ENCODE results near the gene CLIC5. TPM values are rescaled to one million over a fixed set of nuclear protein-coding genes. Genes with fewer than 3 reads are reported as not detected.
"Not testable (repeated sequence)": the region's sequence is repeated elsewhere in the genome, so short reads cannot be mapped to it uniquely, and the experiment has no call there.

Gene CLIC5
- polyA plus RNA-seq, 3 donors = 184 to 208 (median 186) TPM

GRCh38 chr6:45951321-45952167, 64.1 kb downstream of the CLIC5 start:
- DNase-seq (ENCODE audit: extremely low read depth in 1 of 11, low read depth in 9 of 11, low spot score in 4 of 11) = peak; percentile 38 to 88 (median 69)

GRCh38 chr6:45949256-45949655, 66.4 kb downstream of the CLIC5 start:
- DNase-seq (ENCODE audit: extremely low read depth in 1 of 11, low read depth in 9 of 11, low spot score in 4 of 11) = peak in 1 of 11 donors; percentile 30

GRCh38 chr6:45947807-45948206, 67.9 kb downstream of the CLIC5 start:
- no peak for DNase-seq (ENCODE audit: extremely low read depth in 1 of 11, low read depth in 9 of 11, low spot score in 4 of 11)

GRCh38 chr6:45946887-45947286, 68.8 kb downstream of the CLIC5 start:
- DNase-seq (ENCODE audit: extremely low read depth in 1 of 11, low read depth in 9 of 11, low spot score in 4 of 11) = no peak

GRCh38 chr6:45946352-45946751, 69.3 kb downstream of the CLIC5 start:
- DNase-seq (ENCODE audit: extremely low read depth in 1 of 11, low read depth in 9 of 11, low spot score in 4 of 11) = peak in 9 of 11 donors; percentile 46 to 74 (median 67)

GRCh38 chr6:45942953-45943352, 72.7 kb downstream of the CLIC5 start:
- no peak for DNase-seq (ENCODE audit: extremely low read depth in 1 of 11, low read depth in 9 of 11, low spot score in 4 of 11)

- no peak for DNase-seq (ENCODE audit: extremely low read depth in 1 of 11, low read depth in 9 of 11, low spot score in 4 of 11)
Observed at GRCh38 chr6:45933855-45934254, 81.8 kb downstream of the CLIC5 start.

- DNase-seq (ENCODE audit: extremely low read depth in 1 of 11, low read depth in 9 of 11, low spot score in 4 of 11) = no peak
Observed at GRCh38 chr6:45931232-45931631, 84.4 kb downstream of the CLIC5 start.

- peak in 7 of 11 donors; percentile 47 to 79 (median 64) for DNase-seq (ENCODE audit: extremely low read depth in 1 of 11, low read depth in 9 of 11, low spot score in 4 of 11)
Observed at GRCh38 chr6:45930420-45931040, 85.1 kb downstream of the CLIC5 start.

- no peak for DNase-seq (ENCODE audit: extremely low read depth in 1 of 11, low read depth in 9 of 11, low spot score in 4 of 11)
Observed at GRCh38 chr6:45929421-45930361, 86.0 kb downstream of the CLIC5 start.

- no peak for DNase-seq (ENCODE audit: extremely low read depth in 1 of 11, low read depth in 9 of 11, low spot score in 4 of 11)
Observed at GRCh38 chr6:45928721-45929305, 86.8 kb downstream of the CLIC5 start.

- no peak for DNase-seq (ENCODE audit: extremely low read depth in 1 of 11, low read depth in 9 of 11, low spot score in 4 of 11)
Observed at GRCh38 chr6:45927421-45928320, 88.0 kb downstream of the CLIC5 start.

GRCh38 chr6:45926423-45926822, 89.2 kb downstream of the CLIC5 start:
- DNase-seq (ENCODE audit: extremely low read depth in 1 of 11, low read depth in 9 of 11, low spot score in 4 of 11) = not testable (repeated sequence)

GRCh38 chr6:45924763-45925342, 90.8 kb downstream of the CLIC5 start:
- no peak for DNase-seq (ENCODE audit: extremely low read depth in 1 of 11, low read depth in 9 of 11, low spot score in 4 of 11)

GRCh38 chr6:45923831-45924391, 91.7 kb downstream of the CLIC5 start:
- no peak for DNase-seq (ENCODE audit: extremely low read depth in 1 of 11, low read depth in 9 of 11, low spot score in 4 of 11)

GRCh38 chr6:45922728-45923351, 92.8 kb downstream of the CLIC5 start:
- peak; percentile 33 to 70 (median 55) for DNase-seq (ENCODE audit: extremely low read depth in 1 of 11, low read depth in 9 of 11, low spot score in 4 of 11)

- no peak for DNase-seq (ENCODE audit: extremely low read depth in 1 of 11, low read depth in 9 of 11, low spot score in 4 of 11)
Observed at GRCh38 chr6:45921691-45922281, 93.9 kb downstream of the CLIC5 start.

All from renal cortex interstitium (tissue), 11 donors.